ENCODE data around the gene MAP1LC3C. TPM values are rescaled to one million over a fixed set of nuclear protein-coding genes. Genes with fewer than 3 reads are reported as not detected.

Gene MAP1LC3C
- total RNA-seq, 2 donors from 2014 or later, result not detected

GRCh38 chr1:241957692-241958494 lies 41.0 kb downstream of the MAP1LC3C start, which contains the start of gene BECN2:
BECN2 (plus strand) TSS chr1:241957767; CDS start chr1:241957767, 0 bp downstream.
- Histone ChIP-seq H3K27me3 (no peaks in the 10 kb centered on the region), H3K4me3 (no peak within 1 kb of the TSS)

GRCh38 chr1:241950390-241950789 lies 48.5 kb downstream of the MAP1LC3C start:
- Histone ChIP-seq H3K27me3 (no peaks in the 10 kb centered on the region), H3K36me3 (no peaks in the 10 kb centered on the region), H3K4me3 (no peak overlapping the region), H3K4me1 (no peaks in the 10 kb centered on the region), H3K27ac (no peak overlapping the region), H3K9me3 (no peaks in the 10 kb centered on the region)
- DNase-seq (ENCODE audit: low spot score), result no peak
- no peak for TF ChIP-seq CTCF (IDR thresholded peaks at IDR 0.05)

More at GRCh38 chr1:241957692-241958494, 41.0 kb downstream of the MAP1LC3C start, which contains the start of gene BECN2:
- DNase-seq (ENCODE audit: low spot score), result no peak
- Histone ChIP-seq H3K4me1 (no peaks in the 10 kb centered on the region), H3K9me3 (no peaks in the 10 kb centered on the region), H3K36me3 (no peaks in the 10 kb centered on the region), H3K27ac (no peak within 1 kb of the TSS)
- TF ChIP-seq CTCF (IDR thresholded peaks at IDR 0.05), result no peak

GRCh38 chr1:241947354-241947753 lies 51.5 kb downstream of the MAP1LC3C start:
- DNase-seq (ENCODE audit: low spot score), result no peak
- Histone ChIP-seq H3K4me3 (no peak overlapping the region), H3K27me3 (no peaks in the 10 kb centered on the region), H3K9me3 (no peaks in the 10 kb centered on the region), H3K27ac (no peak overlapping the region), H3K36me3 (no peaks in the 10 kb centered on the region), H3K4me1 (no peaks in the 10 kb centered on the region)
- TF ChIP-seq CTCF (IDR thresholded peaks at IDR 0.05), result no peak

Other genes with a start within 250 kb of the MAP1LC3C start
- gene EXO1, start 150.9 kb downstream of the MAP1LC3C start, total RNA-seq, result under 1 TPM in 1 of 2 donors, not detected in 1; 0.16 TPM
- not detected for gene BECN2, start 41.3 kb downstream of the MAP1LC3C start, total RNA-seq